HepG2 (cell line): ENCODE measurements around the gene RAB15. TPM values are rescaled to one million over a fixed set of nuclear protein-coding genes. Genes with fewer than 3 reads are reported as not detected.

Experiments
- ATAC-seq: fragments of 200-7000 bp; cut with Tn5 transposase; 3 replicates; pipeline ENCODE4 v1.9.1; 2020; ENCODE audit warnings: mild to moderate bottlenecking, moderate library complexity
- BruUV-seq: library from RNA; stranded (reverse); fragments of 400-500 nt; replicated peaks from 2 replicates; lab custom pipeline; 2021; lab: Mats Ljungman, UMichigan
- CTCF ChIA-PET: fragments of 300-600 bp; formaldehyde crosslinking; extraction: SDS; loops from one replicate; lab custom pipeline; 2021; ENCODE audit warnings: low total read pairs, inconsistent platforms, low intra/inter-chr PET ratio; lab: Yijun Ruan, JAX
- POLR2A ChIA-PET: fragments of 350-600 bp; sonication (Branson Sonifier 250); formaldehyde crosslinking; loops from one replicate; lab custom pipeline; 2020; ENCODE audit warnings: antibody characterized with exemption, inconsistent platforms; lab: Yijun Ruan, JAX
- DNase-seq: peaks from one replicate; pipeline ENCODE4 v3.0.0-alpha.2; 2015; ENCODE audit warnings: low spot score
- FAIRE-seq: peaks from 3 replicates; lab custom pipeline; 2011; peaks lifted over from hg19 to GRCh38; lab: Jason Lieb, UNC
- H2AFZ ChIP-seq: one replicate; pipeline ENCODE4 v1.6.1; 2011; ENCODE audit warnings: low read length, inconsistent platforms
- H3K27ac ChIP-seq: fragments of 300-600 bp; 3 replicates; pipeline ENCODE4 v1.8.0; 2011; ENCODE audit warnings: mixed run types, mild to moderate bottlenecking, mixed read lengths, low read length, inconsistent platforms; ENCODE audit not compliant: insufficient read depth; ENCODE audit errors: extremely low read length
- H3K27me3 ChIP-seq, 2 experiments: fragments of 200-600 bp in 1 of 2; 2 replicates in 1 of 2; 3 replicates in 1 of 2; pipeline versions ENCODE4 v1.6.0 to v1.8.0; 2011; ENCODE audit warnings: low read length in 2 of 2, mild to moderate bottlenecking in 2 of 2, moderate library complexity in 2 of 2, inconsistent platforms in 1 of 2; ENCODE audit not compliant: insufficient read depth in 2 of 2, control insufficient read depth in 1 of 2
- H3K36me3 ChIP-seq, 2 experiments: fragments of 200-600 bp in 1 of 2; replicated peaks in 1 of 2; 2 replicates in 1 of 2; 3 replicates in 1 of 2; pipeline versions ENCODE4 v1.5.1 to v1.8.0; 2011; ENCODE audit warnings: low read length in 2 of 2, inconsistent platforms in 1 of 2; ENCODE audit not compliant: insufficient read depth in 2 of 2, control insufficient read depth in 1 of 2
- H3K4me1 ChIP-seq: 2 replicates; pipeline ENCODE4 v1.5.1; 2012; ENCODE audit warnings: low read length, inconsistent platforms; ENCODE audit not compliant: insufficient read depth
- H3K4me2 ChIP-seq: 2 replicates; pipeline ENCODE4 v1.6.0; 2011; ENCODE audit warnings: low read depth, low read length, inconsistent platforms
- H3K4me3 ChIP-seq, 3 experiments: fragments of 200-600 bp in 1 of 3; sonication (generic), shearing (Covaris generic) in 1 of 3; replicated peaks in 1 of 3; 2 replicates each; pipeline ENCODE4 v1.5.1; 2011 to 2016; ENCODE audit warnings: low read length in 3 of 3, inconsistent platforms in 2 of 3, low read depth in 2 of 3, mild to moderate bottlenecking in 2 of 3, control low read depth in 1 of 3, mixed read lengths in 1 of 3; ENCODE audit not compliant: insufficient read depth in 1 of 3
- H3K79me2 ChIP-seq: one replicate; pipeline ENCODE4 v1.6.1; 2011; ENCODE audit warnings: low read length, inconsistent platforms; ENCODE audit not compliant: insufficient read depth
- H3K9ac ChIP-seq: 2 replicates; pipeline ENCODE4 v1.6.0; 2011; ENCODE audit warnings: mild to moderate bottlenecking, low read depth, low read length, inconsistent platforms; ENCODE audit not compliant: insufficient read depth
- H3K9me3 ChIP-seq: 2 replicates; pipeline ENCODE4 v1.5.1; 2012; ENCODE audit warnings: mild to moderate bottlenecking, low read length
- H4K20me1 ChIP-seq: 2 replicates; pipeline ENCODE4 v1.6.0; 2011; ENCODE audit warnings: inconsistent platforms, mild to moderate bottlenecking, low read length, moderate library complexity; ENCODE audit not compliant: insufficient read depth
- BHLHE40 ChIP-seq: IDR thresholded peaks from 2 replicates; pipeline ENCODE4 v1.6.1; 2011; ENCODE audit warnings: low read length, improper control_type of control experiment
- BORCS8-MEF2B ChIP-seq: sonication (generic); formaldehyde crosslinking; IDR thresholded peaks from 2 replicates; pipeline ENCODE4 v1.8.0; 2022; ENCODE audit warnings: mild to moderate bottlenecking, missing genetic modification reagents
- EHMT2 ChIP-seq: fragments of 200-600 bp; sonication (generic); IDR thresholded peaks from 2 replicates; pipeline ENCODE4 v1.7.0; 2017; ENCODE audit warnings: antibody characterized with exemption, low read depth, low read length, borderline replicate concordance
- KDM3A ChIP-seq: IDR thresholded peaks from 2 replicates; pipeline ENCODE4 v1.6.1; 2018; ENCODE audit warnings: low read depth, missing compliant biosample characterization
- NR2C2 ChIP-seq: sonication (generic); formaldehyde crosslinking; IDR thresholded peaks from 2 replicates; pipeline ENCODE4 v1.4.0; 2020; ENCODE audit warnings: missing genetic modification reagents, mild to moderate bottlenecking, moderate library complexity, borderline replicate concordance
- POLR2A ChIP-seq, 2 experiments: IDR thresholded peaks; 2 replicates each; pipeline ENCODE4 v1.6.1; 2011; ENCODE audit warnings: low read depth in 2 of 2, low read length in 2 of 2, mild to moderate bottlenecking in 1 of 2, moderate library complexity in 1 of 2; ENCODE audit not compliant: insufficient read depth in 1 of 2
- PRDM4 ChIP-seq: sonication (generic); formaldehyde crosslinking; IDR thresholded peaks from 2 replicates; pipeline ENCODE4 v1.9.0; 2021; ENCODE audit warnings: missing genetic modification reagents, borderline replicate concordance
- SMAD1 ChIP-seq: sonication (generic); formaldehyde crosslinking; IDR thresholded peaks from 2 replicates; pipeline ENCODE4 v1.4.0; 2020; ENCODE audit warnings: missing genetic modification reagents, low read depth, mild to moderate bottlenecking, borderline replicate concordance
- ZBTB1 ChIP-seq: sonication (generic); formaldehyde crosslinking; IDR thresholded peaks from 2 replicates; pipeline ENCODE4 v1.4.0; 2020; ENCODE audit warnings: missing genetic modification reagents, borderline replicate concordance
- ZNF121 ChIP-seq: sonication (generic); formaldehyde crosslinking; IDR thresholded peaks from 2 replicates; pipeline ENCODE4 v1.5.0; 2020; ENCODE audit warnings: mild to moderate bottlenecking, missing genetic modification reagents
- ZNF280D ChIP-seq: sonication (generic); formaldehyde crosslinking; IDR thresholded peaks from 2 replicates; pipeline ENCODE4 v1.5.1; 2020; ENCODE audit warnings: mild to moderate bottlenecking, missing genetic modification reagents
- ZNF510 ChIP-seq: sonication (generic); formaldehyde crosslinking; IDR thresholded peaks from 2 replicates; pipeline ENCODE4 v1.4.0; 2020; ENCODE audit warnings: low read depth, mild to moderate bottlenecking, missing genetic modification reagents
- ZNF780A ChIP-seq: sonication (generic); formaldehyde crosslinking; IDR thresholded peaks from 2 replicates; pipeline ENCODE4 v1.8.0; 2022; ENCODE audit warnings: mild to moderate bottlenecking, missing genetic modification reagents, moderate library complexity
- ZNF781 ChIP-seq: sonication (generic); formaldehyde crosslinking; IDR thresholded peaks from 2 replicates; pipeline ENCODE4 v1.5.1; 2020; ENCODE audit warnings: borderline replicate concordance, mild to moderate bottlenecking, missing genetic modification reagents; ENCODE audit errors: not compliant biosample characterization
- WGBS: methylation state at CpG from one replicate; pipeline ENCODE4 v1.1.6; 2017; ENCODE audit warnings: low lambda C conversion rate; 5-methylcytosine and 5-hydroxymethylcytosine counted together
- in situ Hi-C: cut with HindIII; loops from 2 replicates; pipeline ENCODE4 v1.10.0; 2017; ENCODE audit warnings: low pct_unique_long_range_greater_than_20kb; ENCODE audit not compliant: extremely low pct_ligation_motif_present
- intact Hi-C: fragments of 100-400 bp; cut with micrococcal nuclease; formaldehyde crosslinking; loops from one replicate; pipeline ENCODE4 v1.10.0; 2022; ENCODE audit not compliant: unreplicated experiment
- polyA plus RNA-seq, 8 experiments: library from polyadenylated mRNA; depleted of rRNA in 3 of 8; stranded (reverse) in 7 of 8; unstranded in 1 of 8; fragments of >200 nt; fragmentation: Illumina TruSeq in 4 of 8; extraction: Trizol in 4 of 8; gene quantifications; 2 replicates each; pipeline versions ENCODE4 v1.2.1 to v1.2.3, GENCODE V29; 2011 to 2016; ENCODE audit warnings: low read depth in 4 of 8, missing spikeins in 1 of 8, mixed read lengths in 1 of 8; ENCODE audit not compliant: insufficient read depth in 1 of 8
- total RNA-seq, 5 experiments: library from RNA; depleted of rRNA; stranded (reverse); fragments of >200 nt; fragmentation: Illumina TruSeq; extraction: Trizol; gene quantifications; 2 replicates each; pipeline ENCODE4 v1.2.3, GENCODE V29; 2016; ENCODE audit warnings: low read depth in 1 of 5
- TF ChIP-seq, protein P1 (sequence below): sonication (generic); formaldehyde crosslinking; IDR thresholded peaks from 2 replicates; pipeline ENCODE4 v1.5.0; 2020; ENCODE audit warnings: missing genetic modification reagents, mild to moderate bottlenecking, borderline replicate concordance

The RAB15 gene
- total and polyA plus RNA-seq, 2 of the 13 experiments (the other 11 are each of a cell fraction or from before 2014, with no cell fraction given) = 7.4 to 18.5 TPM

DNA sequence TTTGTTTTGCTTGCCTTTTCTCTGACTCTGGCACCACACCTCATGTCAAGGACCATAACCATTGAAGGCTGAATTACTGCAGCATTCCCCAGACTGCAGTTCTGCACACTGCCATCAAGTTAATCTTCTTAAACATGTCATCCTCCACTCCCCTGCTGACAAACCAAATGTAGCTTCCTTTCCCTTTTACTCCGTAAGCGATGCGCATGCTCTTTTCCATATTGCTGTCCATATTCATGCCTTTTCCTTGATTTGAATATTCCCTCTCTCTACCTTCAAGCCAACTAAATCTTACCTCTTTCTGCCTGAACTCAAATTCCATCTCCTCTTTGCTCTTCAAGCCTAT is 43.1 kb downstream of the RAB15 start (continued):
- TF ChIP-seq BHLHE40 = no peak
- no peak for TF ChIP-seq SMAD1 (CRISPR knock-in tag)
- no peak for TF ChIP-seq ZNF781
- TF ChIP-seq POLR2A (IDR thresholded peaks at IDR 0.05; ENCODE audit: insufficient read depth in 1 of 2, low read depth in 2 of 2, low read length in 2 of 2) = no peak
- TF ChIP-seq NR2C2 (CRISPR knock-in tag) = no peak
- no peak for TF ChIP-seq ZNF280D (CRISPR knock-in tag)

GRCh38 chr14:64928239-64929013 is 43.7 kb downstream of the RAB15 start:
- Histone ChIP-seq H2AFZ (no peak overlapping the region), H3K27me3 (no peaks in the 10 kb centered on the region), H3K79me2 (no peaks in the 10 kb centered on the region), H3K4me3 (no peak overlapping the region), H3K9ac (no peak overlapping the region), H3K4me2 (no peak overlapping the region), H3K36me3 (peaks cover 14 to 54% of the 10 kb centered on the region in 2 experiments), H4K20me1 (no peaks in the 10 kb centered on the region), H3K4me1 (peaks cover 33% of the 10 kb centered on the region), H3K27ac (no peak overlapping the region), H3K9me3 (no peaks in the 10 kb centered on the region)
- WGBS = 95% methylated on average over 7 of the region's 7 CpGs
- FAIRE-seq = no peak
- in situ Hi-C loops (no loop called here), intact Hi-C loops (no loop called here)
- ChIA-PET POLR2A (interaction anchor here (1.5 kb wide), 1 partner anchor 14 kb away, joined by 3 read pairs; no protein-coding TSS in a partner anchor), CTCF (no interaction called here)
- no TSS peak for BruUV-seq
- no peak for DNase-seq
- no peak for ATAC-seq
- TF ChIP-seq, protein P1, sequence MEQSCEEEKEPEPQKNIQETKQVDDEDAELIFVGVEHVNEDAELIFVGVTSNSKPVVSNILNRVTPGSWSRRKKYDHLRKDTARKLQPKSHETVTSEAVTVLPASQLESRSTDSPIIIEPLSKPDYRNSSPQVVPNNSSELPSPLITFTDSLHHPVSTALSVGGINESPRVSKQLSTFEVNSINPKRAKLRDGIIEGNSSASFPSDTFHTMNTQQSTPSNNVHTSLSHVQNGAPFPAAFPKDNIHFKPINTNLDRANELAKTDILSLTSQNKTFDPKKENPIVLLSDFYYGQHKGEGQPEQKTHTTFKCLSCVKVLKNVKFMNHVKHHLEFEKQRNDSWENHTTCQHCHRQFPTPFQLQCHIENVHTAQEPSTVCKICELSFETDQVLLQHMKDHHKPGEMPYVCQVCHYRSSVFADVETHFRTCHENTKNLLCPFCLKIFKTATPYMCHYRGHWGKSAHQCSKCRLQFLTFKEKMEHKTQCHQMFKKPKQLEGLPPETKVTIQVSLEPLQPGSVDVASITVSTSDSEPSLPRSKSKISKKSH (CRISPR knock-in tag) = no peak
- TF ChIP-seq KDM3A (CRISPR knock-in tag) (no peak), ZNF121 (no peak), ZNF780A (CRISPR knock-in tag) (no peak), ZBTB1 (no peak), BORCS8-MEF2B (no peak), ZNF510 (CRISPR knock-in tag) (no peak), EHMT2 (no peak), PRDM4 (CRISPR knock-in tag) (no peak)
